ENCODE measurements around the gene TTC34.

Gene TTC34, protein sequence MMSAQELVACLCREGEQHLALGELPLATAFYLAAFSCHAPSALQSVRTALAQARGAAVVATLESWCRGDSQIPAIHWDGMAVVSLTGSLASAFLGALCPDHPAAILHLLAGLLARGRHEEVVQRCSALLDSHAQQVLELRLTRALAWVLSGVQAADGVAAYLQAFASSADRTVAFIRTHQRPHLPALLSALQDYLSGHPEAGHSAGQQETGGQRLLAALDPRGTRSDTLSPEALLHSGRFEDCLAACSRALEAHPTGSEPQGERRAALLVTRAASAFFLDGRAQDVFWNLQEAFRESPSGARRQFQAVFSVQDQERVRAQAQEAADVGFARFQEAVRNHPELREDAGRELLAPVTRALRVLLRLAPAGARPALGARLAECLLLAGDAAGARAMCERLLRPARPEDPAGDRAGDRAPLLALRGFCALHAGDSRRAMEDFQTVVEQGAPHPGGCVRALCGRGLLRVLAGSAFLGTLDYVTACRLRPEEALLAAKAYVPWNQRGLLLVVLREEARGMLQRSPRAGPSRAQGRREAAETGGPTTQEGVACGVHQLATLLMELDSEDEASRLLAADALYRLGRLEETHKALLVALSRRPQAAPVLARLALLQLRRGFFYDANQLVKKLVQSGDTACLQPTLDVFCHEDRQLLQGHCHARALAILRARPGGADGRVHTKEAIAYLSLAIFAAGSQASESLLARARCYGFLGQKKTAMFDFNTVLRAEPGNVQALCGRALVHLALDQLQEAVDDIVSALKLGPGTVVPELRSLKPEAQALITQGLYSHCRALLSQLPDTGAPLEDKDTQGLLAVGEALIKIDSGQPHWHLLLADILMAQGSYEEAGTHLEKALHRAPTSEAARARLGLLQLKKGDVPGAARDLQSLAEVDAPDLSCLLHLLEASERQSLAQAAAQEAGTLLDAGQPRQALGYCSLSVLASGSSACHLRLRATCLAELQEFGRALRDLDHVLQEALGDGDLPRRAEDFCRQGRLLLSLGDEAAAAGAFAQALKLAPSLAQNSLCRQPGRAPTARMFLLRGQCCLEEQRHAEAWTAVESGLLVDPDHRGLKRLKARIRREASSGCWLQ

DNA sequence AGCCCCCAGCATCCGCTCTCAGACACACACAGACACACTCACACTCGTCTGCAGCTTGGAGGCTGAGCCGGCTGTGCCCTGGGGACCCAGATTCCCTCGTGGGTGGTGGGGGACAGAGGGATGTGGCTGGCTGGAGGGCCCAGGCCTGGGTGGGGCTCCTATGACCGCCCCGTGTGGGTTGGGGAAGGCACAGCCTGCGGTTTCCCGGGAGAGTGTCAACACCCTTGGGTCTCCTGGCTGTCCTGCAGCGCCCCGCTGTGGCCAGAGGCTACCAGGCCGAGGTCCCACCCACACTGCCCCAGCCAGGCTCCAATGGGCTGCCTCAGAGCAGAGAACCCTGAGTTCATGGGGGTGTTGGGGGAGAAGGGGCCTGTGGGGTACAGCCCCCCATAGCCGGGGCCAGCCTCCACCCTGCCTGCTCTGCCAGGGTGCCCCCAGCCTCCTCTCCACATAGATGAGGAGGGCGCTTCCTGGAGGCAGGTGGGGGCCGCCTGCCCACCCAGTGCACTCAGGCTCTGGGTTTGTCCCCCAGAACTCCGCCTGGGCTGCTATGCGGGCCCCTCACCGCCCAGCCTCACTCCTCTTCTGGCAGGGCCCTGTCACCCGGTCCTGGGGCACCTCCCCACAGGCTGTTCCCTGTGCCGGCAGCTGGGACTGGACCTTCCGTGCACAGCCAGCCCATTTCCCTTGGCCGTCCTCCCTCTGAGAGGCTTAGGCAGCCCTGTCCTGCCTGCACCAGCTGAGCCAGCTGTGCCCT is at the start of gene TTC34:
Gene TTC34, minus strand, starts transcription at position 159 of the 757 bp plus-strand sequence. CDS start 866 bp downstream, outside the sequence.
- peak; percentile 70 for DNase-seq

DNA sequence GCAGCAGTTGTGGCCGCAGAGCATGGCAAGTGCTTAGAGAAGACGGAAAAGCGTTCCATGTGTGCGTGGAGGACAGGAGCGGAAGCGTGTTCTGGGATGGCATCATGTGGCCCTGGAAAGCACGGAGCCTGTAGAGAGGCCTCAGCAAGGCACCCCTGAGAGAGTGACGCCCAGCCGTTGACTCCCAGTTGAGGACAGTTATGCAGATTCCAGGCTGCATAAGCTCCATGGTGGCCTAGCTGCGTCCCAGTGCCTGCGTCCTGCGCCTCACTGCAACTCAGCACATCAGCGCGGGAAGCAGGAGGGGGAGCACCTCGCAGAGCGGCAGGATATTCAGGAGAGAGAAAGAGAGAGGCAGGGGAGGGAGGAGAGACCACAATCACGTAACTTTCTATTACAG is 49.0 kb upstream of the TTC34 start:
- no peak for DNase-seq

DNA sequence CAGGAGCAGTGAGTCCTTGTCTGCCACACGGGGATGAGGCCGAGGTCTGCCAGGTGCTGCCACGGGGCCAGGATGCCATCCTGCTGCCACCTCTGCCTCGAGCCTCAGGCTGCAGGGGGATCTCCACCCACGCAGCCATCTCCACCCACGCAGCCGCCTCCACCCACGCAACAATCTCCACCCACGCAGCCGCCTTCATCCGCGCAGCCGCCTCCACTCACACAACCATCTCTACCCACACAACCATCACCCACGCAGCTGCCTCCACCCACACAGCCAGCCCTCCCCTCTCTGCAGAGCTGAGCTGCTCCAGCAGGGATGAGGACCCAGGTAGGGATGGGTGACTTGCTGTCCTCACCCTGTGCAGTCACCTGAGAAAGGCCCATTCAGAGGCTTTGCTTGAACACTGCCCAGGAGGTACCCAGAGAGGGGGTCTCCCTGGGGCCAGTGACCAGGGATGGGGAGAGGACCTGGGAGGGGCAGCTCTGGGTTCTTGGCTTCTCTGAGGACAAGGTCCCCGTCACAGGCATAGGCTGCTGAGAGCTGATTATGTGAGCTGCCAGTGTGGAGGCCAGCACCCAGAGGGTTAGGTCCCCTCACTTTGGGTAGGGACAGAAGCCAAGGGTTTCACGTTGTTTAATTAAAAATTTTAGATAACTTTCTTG is 46.6 kb upstream of the TTC34 start:
- DNase-seq = no peak

DNA sequence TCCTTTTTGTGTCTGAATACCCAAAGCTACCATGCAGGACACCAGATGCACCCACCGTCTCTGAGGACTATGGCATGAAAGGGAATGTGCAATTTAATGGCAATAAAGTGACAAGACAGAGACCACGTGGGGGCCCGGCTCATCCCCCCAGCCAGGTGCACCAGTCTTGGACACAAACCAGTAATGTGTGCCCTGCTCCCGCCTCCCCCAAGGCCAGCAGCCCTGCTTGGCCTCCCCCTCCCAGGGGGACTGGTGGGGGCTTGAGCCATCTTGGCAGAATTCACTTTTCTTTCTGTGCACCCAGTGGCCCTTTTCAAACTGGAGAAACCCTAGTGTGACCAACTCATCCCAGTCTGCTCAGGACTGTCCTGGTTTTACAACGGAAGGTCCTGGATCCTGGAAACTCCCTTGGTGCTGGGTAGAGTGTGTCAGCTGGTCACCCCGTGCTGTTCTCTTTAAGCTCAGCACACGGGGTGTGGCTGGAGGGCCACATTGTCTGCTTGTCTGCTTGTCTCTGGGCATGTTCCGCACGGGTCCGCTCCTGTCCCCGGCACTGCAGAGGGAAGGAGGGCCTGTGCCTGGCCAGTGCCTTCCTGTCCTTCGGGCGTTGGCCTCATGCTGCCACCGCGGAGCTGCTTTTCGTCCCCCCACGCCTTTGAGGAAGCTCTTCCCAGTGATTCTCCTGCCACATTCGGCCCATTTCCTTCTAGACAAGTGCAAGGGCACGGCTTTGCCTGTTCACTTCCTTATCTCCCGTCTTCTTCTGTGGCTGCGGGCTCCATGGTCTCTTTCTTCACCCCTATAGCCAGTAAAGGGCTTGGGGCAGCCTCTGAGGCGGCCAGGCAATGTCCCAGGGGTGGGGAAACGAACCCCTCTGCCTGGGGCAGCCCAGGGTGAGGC is 45.8 kb upstream of the TTC34 start:
- DNase-seq = no peak

DNA sequence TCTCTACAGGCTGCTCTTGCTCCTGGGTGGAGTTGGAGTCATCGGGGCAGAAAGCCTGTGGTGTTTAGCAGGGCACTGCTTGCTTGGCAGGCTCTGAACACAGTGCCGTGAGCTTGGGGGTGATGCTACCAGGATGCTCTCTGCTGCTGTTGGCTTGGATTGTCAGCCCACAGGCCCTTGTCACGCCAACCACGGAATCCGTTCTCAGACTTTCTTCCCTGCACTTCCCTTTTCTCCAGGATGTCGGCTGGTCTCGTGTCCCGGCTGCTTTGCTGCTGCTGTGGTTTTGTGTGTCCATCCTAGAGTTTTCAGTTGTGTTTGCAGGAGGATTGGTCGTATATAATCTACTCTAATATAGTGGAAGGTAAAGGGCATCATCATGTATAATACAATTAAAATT is 44.4 kb upstream of the TTC34 start:
- DNase-seq = peak; percentile 3

DNA sequence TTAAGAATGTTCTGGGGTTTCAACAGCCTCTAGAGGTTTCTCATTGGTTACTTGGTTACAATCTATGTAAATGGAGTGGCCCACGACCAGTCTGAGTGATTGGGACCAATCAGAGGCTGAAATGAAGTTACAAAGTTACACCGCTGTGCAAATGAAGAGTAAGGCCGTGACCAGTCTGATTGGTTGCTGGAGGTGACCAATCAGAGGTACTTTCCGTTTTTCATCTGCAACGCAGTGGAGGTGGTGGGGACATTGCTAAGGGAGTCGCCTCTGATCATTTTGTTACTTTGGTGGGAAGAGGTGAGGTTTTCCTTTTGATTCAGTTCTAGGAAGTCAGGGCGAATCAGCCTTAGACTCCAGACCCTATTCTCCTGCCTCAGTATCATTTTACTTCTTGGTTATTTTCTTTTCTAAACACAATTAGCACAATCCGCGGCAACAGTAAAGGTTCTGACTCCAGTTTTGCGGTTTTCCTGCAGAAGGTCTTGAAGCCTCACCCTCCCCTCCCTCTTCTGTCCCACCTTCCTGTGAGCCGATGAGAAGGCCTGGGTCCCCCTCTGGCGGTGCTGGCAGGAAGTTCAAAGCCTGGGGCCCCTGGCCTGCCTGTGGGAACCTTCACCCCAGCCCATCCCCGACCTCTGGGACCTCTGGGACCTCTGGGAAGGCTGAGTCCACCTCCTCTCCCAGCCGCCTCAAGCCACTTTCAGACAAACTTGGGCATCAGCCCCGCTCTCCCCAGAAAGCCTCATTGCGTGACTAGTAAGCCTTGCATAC is 38.7 kb upstream of the TTC34 start:
- no peak for DNase-seq

DNA sequence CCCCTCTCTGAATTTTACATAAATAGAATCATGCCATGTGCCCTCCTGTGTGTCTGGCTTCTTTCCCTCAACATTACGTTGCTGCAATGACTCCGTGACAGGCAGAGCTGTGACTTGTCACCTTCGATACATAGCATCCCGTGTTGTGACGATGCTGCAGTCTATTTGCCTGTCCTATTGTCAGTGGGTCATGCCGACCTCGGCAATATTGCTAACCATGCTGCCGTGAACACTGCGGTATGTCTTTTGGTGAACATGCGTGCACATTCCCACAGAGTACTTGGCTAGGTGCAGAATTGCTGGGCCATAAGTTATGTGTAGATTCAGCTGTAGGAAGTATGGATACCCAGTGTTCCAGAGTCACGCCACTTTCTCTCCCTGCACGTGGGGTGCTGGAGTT is 36.3 kb upstream of the TTC34 start:
- DNase-seq = no peak

DNA sequence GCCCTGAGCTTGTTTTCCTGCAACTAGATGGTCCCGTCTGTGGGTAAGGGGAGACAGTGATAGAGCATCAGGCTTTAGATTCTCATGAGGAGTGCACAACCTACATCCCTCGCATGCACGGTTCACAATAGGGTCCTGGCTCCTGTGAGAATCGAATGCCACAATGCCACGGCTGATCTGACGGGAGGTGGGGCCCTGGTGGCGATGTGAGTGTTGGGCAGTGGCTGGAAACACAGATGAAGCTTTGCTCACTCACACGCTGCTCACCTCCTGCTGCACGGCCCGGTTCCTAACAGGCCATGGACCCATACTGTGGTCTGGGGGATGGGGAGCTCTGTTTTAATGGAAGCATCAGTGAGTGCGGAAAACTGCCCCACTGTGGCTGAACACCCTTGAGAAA is 35.8 kb upstream of the TTC34 start:
- no peak for DNase-seq

DNA sequence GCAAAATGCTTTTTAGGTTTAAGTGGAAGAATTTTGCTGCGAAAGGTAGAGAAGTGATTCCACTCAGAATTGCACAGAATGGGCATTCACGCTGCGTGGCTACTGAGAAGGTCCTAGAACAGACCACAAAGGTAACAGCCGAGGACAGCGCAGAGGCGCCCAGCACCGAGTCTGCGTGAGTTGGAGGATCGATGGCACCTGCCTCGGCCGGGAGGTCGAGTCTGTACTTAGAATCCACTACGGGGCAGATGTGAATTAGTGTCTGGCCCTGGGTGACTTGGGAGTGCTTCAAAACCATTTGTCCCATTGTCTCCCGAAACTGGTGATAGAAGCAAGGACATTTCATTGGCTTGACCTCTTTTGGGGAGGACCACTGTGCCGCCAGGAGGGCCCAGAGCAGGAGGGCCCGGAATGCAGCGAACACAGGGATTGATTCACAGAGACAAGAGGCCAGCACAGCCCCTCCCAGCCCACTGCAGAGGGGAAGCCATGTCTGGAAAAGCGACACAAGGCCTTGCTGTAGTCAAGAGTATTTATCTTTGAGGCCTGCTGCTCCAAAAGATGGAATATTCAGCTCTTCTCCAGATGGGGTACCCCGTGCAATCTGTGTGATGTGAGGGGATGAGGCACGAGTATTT is 35.0 kb upstream of the TTC34 start:
- DNase-seq = no peak

DNA sequence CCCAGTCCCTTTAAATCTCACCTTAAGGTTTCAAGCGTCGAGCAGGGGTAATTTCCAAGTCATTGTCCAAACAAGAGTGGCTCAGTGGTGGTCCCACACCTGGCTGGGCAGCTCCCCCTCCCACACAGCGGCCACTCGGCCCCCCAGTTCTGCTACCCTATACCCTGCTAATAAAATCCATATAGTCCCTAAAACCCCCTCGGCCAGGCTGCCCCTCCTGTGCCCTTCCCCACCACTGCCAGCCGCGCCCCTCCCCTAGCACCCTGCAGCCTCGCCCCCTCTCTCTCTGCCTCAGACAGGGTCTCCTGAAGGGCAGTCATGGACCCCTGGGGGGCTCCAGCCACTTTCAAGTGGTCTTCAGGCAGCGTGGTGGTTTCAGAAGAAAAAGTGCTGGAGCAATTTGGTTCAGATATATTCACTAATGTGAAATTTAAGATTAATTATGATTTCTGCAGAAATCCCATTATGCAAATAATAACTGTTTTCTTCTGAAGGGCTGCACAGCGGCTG is 34.2 kb upstream of the TTC34 start:
- DNase-seq = no peak

DNA sequence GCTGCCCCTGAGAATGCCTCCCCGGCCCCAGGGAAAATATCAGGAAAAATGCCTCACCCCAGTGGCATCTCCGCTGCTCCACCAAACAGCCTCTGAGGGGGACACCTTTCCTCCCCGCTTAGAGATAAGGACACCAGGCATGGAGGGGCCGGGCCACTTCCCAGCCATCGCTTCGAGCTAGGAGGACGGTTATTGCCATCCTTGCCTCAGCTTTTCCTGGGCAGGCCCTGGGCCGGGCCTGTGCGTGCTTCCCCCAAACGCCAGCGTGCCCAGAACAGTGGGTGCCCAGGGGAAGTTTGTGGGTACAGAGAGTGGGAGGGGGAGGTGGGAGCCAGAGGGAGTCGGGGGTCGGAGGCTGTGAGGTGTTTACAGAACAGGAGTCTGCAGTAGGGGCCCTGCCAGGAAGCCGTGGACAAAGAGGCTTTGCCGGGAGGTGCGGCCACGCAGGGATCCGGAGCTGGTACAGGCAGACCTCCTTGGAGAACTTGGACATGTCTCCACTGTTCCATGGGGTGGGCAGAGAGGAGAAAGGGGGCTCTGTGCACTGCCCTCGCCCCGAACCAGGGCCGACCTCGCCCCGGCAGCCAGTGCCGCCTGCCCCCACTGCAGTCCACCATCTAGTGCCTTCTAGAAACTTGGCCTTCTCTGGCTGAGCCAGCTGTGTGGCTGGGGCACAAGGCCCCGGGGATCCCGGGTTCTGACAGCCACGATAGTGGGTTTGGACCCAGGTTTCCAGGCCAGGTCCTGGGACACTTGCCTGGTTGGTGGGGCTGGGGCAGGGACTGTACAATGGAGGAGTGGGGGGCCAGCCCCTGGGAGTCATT is 33.5 kb upstream of the TTC34 start:
- DNase-seq = no peak

DNA sequence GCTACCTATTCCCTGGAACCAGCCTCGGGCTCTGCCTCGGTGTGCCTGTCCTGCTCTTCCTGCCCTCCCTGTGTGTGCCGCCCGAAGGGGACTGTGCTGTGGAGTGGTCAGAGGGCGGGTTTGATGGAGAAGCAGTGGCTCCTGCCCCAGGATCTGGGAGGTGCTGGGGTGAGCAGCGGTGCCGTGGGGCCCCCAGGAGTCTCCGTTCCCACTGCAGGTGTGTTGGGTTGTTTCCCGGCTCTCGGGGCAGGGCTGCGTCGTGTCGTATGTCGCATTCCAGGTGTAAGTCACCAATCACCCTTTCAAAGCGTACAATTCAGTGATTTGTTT is 32.6 kb upstream of the TTC34 start:
- no peak for DNase-seq

DNA sequence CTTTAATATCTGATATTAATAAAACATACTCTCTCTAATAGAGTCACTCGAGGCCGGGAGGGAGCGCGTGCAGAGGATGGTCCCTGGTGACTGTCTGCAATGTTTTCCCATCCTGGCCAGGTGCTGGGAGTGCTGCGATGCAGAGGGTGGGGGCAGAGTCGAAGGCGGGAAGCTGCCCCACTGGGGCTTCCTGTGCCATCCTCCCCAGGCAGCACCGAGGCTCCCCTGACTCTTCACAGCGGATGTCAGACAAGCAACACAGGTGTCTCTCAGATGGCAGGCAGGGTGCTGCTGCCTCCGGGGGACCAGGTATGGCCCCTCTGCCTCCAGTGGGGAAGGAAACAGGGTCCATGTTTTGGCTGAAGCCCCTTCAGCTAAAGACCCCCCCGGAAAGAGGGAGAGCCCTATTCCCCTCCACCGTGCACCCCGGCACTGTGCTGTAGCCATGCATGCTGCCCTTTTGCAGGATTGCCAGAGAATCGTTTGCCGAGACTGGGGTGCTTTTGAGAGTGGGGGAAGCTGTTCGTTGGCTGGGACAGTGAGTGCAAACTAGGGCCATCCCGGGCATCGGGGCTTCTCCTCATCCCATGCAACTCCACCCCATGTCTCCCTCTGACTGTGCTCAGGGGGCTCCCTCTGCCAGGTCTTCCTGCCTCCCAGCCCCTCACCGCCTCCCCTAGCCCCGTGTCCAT is 32.1 kb upstream of the TTC34 start:
- no peak for DNase-seq

DNA sequence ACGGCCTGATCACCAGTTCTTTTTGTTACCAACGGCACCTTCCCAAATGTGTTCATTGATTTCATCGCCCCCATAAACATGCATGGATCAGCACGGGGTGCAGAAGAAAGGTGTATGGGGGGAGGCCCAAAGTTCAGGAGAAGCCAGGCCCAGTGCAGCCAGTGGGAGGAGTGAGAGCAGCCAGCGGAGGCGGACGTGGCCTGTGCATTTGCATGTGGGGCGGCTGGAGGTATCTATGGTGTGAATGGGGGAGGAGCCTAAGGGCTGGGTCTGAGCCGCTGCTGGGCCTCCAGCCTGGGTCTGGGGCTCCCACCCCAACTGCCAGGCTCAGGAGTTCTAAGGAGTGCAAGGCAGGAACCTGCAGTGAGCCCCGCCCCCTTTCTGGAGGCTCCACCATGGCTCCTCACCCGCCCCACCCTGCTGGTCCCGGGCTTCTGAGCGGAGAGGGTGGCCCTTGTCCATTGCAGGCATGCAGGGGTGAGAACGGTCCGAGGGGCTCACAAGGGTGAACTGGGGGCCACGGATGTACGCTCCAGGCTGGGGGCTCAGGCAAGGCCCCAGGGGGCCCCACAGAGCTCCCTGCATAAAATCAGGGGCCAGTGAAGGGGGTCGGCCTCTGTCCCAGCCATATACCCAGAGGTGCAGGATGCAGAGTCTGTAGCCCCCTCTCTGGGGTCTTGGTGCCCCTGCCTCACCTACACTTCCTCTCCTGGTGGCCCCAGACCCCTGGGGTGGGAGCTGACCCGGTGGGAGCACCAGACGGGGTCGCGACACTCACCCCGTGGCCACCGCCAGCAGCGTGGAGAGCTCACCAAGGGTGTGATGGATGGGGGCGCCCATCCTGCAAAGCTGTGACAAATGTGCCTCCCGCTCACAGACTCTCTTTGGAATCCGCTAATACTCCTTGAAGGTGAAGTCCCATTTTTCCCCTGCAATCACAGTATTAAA is 31.3 kb upstream of the TTC34 start:
- no peak for DNase-seq

DNA sequence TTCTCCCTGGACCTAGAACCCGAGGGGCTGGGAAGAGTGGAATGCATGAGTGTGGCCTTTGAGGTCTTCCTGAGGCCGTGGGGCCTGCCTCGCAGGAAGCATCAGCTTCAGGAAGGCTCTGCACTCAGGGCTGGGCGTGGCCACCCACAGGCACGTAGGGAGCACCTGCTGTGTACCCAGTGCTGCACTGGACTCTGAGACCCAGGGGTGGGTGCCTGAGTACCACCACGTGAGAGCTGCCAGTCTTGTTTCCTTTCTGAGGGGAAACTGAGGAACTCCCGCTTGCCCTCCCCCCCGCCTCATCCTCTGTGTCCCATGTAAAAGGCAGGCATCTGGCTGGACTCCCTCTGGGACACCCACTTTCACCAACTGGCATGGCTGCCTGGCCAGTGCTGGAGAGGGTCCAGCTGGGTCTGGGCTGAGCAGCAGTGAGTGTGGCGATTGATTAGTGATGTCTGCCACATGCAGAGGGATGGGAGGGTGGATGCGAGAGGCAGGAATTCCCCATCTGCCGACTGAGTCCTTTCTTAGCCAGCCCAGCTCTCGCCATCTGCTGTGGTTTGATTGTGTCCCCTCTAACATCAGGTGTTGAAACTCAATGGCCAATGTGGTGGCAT is 30.2 kb upstream of the TTC34 start:
- no peak for DNase-seq

DNA sequence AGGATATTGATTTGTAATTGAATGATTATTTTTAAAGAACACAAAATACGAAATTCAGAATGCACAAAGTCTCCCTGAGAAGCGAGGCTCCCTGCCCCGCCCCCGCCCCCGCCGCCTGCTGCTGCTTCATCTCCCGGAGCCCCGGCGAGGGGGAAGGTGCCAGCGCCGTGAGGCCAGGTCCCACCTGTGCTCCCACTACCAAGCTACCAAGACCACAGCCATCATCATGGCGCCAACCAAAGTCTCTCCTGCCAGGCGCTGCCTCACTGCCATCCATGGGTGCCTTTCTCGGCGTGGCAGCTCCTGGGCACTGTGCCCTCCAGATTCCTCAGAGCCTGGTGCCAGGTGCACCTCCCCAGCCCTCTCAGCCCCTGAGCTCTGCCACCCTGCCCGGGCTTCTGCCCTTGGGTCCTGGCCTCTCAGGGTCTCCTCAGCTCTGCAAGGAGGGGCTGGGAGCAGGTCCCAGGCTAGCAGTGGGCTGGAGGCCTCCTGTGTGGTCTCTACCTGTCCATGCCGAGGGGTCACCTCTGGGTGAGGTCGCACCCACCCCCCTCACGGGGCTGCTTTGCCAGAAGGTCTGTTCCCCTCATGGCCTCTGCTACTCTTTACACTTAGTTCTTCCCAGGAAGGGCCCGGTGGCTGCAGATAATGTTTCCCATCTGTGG is 29.4 kb upstream of the TTC34 start:
- no peak for DNase-seq
